ENCODE measurements around the gene EFNA5.

GRCh38 chr5:107398703-107399102 is 272.0 kb downstream of the EFNA5 start:
- TF ChIP-seq E2F6 (IDR thresholded peaks at IDR 0.05) (no peak), CTCF (IDR thresholded peaks at IDR 0.05; ENCODE audit: control extremely low read depth in 1 of 3, insufficient read depth in 1 of 3, low read depth in 1 of 3, low read length in 3 of 3) (no peak), EZH2 (IDR thresholded peaks at IDR 0.05; ENCODE audit: low read depth, low read length, severe bottlenecking) (no peak), KDM1A (IDR thresholded peaks at IDR 0.05; ENCODE audit: borderline replicate concordance, low read length) (no peak), POLR2A (IDR thresholded peaks at IDR 0.05; ENCODE audit: control extremely low read depth in 1 of 2, low read depth in 2 of 2, low read length in 2 of 2) (no peak)

Measured in H1 (cell line).